GM18519 (cell line): ENCODE data around the gene AMTN.

Experiments used
- ATAC-seq: cut with Tn5 transposase; IDR thresholded peaks from one replicate; pipeline ENCODE4 v1.9.1; 2021; ENCODE audit warnings: mild to moderate bottlenecking, moderate library complexity; ENCODE audit not compliant: unreplicated experiment, low FRiP score

The AMTN gene

DNA sequence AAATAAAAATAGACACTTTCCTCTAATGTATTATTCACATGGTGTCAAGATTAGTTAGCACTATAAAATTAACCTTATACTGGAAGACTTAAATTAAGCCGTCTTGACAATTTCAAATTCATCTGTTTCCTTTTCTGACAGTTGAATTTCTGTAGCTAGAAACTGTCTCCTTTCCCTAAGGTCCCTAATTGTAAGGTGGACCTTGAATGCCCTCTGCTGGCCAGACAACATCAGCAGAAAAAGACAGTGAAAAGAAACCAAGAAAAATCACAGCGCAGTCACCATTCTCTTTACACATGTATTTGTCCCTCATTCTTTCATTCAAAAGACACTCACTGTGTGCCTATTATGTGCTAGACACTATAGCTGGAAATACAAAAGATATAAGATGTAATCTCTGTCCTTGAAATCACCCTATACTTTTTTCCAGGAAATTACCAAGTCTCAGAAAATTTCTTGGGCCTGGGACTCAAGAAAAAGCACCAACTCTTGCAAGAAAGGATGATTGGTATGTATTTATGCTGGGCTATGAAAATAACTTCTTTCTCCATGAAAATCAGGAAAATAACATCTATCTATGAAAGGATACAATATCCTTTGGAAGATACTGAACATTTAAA is 41.0 kb downstream of the AMTN start:
- peak; percentile 87 for ATAC-seq

DNA sequence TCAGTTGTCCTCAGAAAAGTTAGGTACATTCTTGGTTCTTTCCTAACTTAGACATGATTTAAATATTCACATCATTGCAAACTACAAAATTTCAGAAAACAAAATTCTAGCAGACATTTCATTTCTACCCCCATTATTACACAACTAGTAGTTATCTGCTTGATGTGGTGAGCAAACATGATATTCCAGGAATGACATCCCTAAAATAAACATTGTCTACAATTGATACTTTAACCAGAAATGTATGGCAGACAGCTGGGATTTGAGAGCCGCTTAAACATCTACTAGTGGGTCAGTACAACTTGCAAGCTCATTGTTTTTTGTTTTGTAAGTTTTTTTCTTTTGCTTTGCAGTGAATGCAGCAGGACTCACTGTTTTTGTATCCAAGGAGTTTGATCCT is 41.6 kb downstream of the AMTN start:
- ATAC-seq, result no peak

DNA sequence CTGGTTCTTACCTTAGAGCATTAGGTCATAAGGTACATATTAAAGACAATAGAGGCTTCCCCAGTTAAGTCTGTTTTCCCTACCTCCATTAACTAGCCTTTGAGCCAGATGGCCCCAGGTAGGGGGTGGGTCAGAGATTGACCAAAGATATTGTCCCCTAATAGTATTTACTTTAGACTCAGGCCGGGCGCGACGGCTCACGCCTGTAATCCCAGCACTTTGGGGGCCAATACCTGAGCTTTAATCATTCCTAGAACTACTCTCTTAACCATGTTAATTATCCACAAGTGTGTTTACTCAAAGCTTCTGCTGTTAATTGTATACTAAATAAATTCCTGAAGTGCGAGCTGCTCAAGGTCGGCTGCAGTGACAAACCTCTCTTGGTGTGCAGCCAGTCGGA is 45.7 kb downstream of the AMTN start:
- ATAC-seq, result no peak

DNA sequence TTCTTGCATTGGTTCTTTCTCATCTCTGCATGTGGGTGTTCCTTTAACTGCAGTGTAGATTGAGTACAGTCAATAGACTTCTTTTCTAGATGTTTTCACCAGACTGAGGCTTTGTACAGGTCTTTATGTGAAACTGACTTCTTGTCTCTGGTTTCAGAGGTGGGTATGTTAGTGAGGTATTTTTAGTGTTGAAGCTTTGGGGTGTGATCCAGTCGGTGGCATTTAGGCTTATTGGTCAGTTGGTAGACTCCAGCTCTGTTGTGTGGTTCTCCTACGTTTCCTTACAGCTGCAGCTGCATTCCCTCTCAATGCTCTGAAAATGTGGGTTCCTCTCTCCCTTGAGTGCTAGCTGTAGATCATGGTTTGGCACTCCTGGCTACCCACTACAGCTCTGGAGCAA is 52.4 kb downstream of the AMTN start:
- no peak for ATAC-seq

DNA sequence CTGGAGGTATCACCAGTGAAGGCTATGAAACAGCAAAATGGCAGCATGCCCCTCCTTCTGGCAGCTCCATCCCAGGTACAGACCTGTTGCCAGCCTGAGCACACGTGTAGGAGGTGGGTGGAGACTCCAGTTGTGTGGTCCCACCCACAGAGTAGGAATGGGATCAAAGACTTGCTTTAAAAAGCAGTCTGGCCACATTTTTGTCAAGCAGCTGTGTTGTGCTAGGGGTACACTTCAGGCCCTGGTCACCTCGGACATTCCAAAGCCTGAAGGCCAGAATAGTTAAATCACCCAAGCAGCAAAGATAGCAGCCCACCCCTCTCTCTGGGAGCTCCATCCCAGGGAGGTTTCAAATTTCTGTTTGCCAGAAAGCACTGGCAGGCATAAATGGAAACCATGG is 53.4 kb downstream of the AMTN start:
- no peak for ATAC-seq

DNA sequence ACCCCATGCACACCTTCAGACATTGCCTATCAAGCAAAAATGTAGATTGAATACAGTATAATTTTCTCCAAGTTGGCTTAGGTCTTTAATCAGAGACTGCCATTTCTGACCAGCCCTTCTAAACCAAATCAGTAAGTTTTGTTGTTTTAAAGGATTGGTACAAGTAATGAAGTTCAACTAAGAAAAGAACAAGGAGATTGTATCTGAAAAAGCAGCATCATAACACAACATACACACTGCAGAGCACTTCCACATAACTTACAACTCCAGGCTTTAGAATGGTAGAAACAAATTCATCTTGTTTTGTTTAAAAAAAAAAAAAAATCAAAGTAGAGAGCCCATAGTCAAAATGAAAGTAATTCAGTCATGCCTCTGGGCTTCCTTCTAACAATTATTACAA is 57.6 kb downstream of the AMTN start:
- no peak for ATAC-seq

DNA sequence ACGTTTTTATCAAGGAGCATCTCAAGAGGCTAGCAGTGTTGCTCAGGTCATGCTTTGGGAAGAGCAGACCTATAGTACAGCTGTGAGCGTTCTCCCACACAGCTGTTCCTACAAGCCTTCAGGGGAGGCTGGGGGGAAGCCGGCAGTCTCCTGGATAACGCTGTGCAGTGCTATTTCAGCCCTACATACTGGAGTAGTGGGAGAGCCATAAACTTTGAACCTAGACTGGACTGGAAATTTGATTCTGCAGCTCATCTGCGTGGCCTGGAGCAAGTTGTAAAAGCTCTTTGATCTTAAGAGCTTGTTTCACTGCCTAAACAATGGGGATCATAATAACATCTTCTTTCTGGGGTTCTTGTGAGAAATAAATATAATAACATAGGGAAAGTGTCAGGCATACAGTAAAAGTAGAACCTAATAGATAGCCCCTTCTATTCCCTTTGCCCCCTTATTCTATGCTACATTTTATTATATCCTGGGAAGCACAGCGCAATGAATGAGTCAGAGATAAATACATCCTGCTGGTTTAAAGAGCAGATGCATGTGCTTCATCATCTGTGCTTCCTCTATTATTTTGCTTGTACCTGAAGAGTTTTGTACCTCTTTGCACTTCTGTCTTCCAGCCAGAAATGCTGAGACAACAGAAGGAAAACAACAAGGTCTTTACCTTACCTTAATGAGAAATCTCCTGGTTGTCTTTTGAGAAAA is 59.0 kb downstream of the AMTN start:
- ATAC-seq, result no peak

DNA sequence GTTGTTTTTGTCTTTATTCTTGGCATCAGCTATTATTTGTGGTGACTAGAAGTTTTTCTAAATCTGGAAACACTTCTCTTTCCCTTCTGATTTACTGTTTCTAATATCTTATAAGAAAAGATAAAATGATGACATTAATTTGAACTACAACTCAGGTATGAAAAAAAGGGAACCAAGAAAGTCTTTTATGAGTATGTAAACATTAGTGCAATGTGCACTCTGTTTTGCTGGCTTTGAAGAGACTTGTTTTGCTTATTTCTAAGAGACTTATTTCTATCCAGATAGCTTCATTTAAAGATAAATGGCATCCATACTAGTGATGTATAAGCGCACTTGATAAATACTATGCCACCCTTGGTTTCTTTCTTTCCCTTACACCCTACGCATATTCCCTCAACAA is 63.6 kb downstream of the AMTN start:
- ATAC-seq, result no peak
